Ammon's horn (tissue), 1 donor: Measurements from ENCODE around the gene HES2.
"Not testable (repeated sequence)": the region's sequence is repeated elsewhere in the genome, so short reads cannot be mapped to it uniquely, and the experiment has no call there.

Source experiments
- DNase-seq: peaks from one replicate; pipeline ENCODE4 v3.0.0-alpha.2; 2016; ENCODE audit warnings: low spot score

Gene HES2

DNA sequence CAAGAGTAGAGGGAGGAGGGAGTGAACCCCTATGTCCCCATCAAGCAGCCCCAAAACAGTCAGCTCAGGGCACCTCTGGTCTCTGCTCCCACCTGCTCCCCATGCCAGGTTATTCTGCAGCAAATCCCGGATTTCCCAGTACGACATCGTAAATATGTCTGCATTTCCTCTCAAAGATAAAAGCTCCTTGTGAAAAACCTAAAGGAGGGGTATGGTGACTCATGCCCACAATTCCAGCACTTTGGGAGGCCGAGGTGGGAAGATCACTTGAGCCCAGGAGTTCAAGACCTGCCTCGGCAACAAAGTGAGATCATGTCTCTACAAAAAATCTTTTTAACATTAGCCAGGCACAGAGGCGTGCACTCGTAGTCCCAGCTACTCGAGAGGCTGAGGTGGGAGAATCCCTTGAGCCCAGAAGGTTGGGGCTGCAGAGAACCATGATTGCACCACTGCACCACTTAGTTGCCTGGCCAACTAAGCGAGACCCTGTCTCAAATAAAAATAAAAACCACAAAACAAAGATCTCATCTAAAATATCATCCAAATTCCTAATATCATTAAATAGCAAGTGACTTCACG is 33.3 kb downstream of the HES2 start:
- no peak for DNase-seq

DNA sequence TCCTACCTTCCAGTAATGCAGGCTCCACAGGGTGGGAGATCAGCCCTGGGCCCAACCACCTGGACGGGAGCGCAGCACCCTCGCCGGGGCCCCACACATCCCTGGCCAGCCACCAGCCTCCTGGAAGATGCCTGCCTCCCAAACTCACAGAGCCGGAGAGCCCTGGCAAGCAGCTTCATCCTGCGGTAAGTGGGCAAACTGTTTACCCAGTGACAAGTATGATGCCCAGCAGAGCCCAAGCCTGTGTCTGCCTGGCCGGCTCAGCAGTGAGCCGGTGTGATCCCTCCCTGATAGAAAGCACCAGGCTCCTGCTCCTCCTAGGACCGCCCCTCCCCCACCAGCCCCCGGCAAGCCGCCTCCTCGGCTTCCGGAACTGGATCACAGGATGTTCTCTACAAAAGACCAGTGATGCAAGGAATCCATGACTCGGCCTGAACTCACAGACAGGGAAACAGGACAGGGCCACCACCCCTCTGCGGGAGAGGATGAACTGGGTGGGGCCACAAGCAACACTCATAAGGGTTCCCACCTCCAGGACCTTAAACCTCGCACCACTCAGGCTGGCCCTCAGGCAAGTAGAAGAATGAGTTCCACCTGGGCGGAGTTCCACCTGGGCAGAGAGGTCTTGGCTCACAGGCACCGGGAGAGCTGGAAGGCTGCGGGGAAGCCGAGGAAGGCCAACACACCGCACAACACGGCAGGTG is 34.1 kb downstream of the HES2 start:
- DNase-seq: peak; percentile 57

DNA sequence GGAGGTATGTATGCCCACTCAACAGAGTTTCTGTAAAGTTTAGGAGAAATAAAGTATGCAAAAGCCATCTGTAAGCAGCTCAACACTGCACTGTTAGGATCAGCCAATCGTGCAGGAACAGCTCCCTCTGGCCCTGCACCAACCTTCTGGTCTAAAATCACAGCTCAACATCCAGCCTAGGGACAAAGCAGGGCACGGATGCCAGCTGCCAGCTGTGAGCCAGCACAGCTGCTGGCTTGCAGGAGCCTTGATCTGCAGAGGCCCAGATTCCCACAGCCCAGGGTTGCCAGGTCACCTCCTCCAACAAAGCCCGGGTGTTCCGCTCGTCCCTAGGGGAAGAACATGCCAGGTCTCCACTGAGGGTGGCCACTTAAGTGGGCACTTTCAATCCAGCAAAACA is 34.8 kb downstream of the HES2 start:
- peak; percentile 92 for DNase-seq

DNA sequence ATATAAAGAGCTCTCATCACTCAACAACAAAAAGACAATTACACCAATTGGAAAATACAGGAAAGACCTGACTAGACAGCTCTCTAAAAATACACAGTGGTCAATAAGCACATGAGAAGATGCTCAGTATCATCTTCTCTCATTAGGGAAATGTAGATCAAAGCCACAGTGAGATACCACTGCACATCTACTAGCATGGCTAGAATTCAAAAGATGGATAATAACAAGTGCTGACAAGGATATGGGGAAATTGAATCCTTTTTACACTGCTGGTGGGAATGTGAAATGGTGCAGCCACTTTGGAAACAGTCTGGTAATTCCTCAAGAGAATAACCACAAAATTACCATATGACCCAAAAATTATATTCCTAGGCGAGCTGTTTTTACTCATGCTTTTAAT is 35.6 kb downstream of the HES2 start:
- DNase-seq: no peak

DNA sequence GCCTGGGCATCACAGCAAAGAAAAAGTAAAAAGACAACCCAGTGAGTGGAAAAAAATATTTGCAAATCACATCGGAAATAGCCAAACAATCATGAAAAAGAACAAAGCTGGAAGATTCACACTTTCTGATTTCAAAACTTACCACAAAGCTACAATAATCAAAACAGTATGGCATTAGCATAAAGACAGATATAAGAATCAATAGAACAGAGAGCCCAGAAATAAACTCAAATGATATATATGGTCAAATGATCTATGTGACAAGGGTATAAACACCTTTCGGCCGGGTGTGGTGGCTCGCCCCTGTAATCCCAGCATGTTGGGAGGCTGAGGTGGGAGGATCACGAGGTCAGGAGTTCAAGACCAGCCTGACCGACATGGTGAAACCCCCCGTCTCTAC is 39.7 kb downstream of the HES2 start:
- DNase-seq: no peak

DNA sequence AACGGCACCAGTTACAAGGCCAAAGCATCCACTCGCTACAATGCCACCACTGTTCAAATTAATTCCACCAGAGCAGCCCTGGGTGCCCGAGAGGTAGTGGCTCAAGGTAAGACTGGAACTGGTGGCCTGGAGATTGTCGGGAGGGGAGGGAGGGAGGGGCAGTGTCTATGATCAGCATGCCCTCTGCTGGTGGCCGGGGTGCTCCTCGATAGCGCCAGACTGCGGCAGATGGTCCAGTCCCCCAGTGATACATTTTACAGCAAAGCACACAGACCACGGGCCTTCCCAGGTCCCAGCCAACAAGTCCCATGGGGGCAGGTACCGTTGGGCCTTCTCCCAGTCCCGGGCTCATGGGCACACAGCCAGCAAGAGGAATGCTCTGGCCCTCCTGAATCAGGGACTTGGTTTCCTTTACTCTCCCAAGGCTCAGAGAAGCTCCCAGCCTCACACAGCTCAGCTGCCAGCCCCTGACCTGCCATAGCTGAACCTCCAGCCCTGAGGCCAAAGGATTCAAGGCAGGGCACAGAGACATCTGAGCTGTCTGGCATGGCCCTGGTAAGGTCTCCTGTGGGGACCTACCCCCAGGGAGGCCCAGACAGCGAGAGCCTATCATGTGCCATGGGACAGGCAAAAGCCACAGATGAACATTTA is 41.5 kb downstream of the HES2 start:
- DNase-seq: no peak

DNA sequence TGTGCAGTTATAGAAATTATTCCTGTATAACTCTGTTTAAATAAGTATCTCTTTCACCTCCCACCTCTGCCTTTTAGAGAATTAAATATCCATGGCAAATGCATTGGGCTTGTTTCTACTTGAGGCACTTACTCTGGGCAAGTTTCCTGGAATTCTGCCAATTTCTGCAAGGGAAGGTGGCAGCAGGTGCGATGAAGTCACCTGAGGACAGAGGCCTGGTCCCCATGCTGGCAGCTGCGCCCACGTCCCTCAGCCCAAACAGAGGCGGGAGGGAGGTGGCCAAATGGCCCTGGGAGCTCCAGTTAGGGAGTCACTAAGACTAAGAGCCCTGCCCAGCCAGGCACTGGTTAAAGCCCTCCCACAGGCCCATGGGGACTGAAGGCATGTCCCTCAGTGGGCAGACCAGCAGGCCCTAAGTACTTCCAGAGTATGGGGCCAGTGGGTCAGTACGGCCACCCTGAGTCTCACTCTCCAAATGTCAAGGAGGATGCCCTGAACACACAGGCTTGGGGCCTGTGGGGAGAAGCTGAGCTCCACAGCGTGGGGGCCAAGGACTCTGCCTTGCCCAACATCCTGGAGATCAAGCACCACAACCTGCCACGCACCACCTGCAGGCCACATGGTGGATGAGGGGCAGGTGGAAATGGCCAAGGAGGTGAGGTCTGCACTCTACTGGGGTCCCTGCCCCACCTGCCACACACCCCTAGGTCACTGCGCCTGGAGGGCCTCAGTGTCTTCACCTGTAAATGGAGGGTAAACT is 45.6 kb downstream of the HES2 start:
- no peak for DNase-seq

DNA sequence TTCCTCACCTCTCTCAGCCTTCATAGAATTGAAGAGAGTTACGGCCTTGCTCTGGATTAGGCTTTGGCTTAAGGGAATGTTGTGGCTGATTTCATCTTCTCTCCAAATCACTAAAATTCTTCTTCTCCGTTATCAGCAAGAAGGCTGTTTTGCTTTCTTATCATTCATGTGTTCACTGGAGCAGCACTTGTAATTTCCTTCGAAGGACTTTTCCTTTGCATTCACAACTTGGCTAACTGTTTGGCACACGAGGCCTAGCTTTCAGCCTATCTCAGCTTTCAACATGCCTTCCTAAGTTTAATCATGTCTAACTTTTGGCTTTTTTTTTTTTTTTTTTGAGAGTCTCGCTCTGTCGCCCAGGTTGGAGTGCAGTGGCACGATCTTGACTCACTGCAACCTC is 47.5 kb downstream of the HES2 start:
- DNase-seq: not testable (repeated sequence)

DNA sequence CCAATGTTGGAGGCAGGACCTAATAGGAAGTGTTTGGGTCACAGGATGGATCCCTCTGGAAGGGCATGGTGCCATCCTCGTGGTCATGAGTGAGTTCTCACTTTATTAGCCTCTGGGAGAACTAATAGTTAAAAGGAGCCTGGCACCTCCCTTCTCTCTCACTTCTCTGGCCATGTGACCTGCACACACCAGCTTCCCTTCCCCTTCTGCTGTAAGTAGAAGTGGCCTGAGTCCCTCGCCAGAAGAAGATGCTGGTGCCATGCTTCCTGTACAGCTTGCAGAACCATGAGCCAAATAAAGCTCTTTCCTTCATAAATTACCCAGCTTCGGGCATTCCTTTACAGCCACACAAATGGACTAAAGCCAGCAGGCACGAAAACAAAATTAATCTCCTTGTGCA is 49.7 kb downstream of the HES2 start:
- DNase-seq: no peak

DNA sequence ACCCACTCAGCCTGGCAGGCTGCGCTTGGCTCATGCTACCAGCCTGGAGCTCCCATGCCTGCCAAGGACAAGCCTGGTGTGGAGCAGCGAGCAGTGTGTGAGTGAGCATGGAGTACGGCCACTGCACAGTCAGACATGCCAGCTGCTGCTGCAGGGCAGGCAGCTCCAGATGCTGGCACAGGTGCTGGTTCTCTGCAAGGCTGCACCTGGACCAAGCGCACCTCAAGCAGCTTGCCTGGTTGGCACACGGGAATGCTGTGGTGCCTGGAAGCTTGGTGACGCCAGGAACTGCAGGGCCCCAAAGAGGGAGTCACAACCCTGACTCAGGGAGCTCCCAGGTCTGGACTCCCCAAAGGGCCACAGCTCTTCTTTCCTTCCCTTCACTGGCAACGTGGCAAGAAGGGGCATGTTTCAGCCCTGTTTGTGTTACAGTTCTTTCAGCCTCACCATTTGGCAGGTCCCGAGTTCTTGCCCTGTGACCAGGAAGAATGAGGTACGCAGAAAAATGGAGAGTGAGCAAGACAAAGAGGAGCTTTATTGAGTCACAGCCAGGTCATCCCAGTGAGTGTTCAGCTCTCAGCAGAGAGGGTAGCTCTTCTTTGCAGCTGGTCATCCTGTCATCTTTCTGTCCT is 52.2 kb downstream of the HES2 start:
- peak; percentile 70 for DNase-seq

DNA sequence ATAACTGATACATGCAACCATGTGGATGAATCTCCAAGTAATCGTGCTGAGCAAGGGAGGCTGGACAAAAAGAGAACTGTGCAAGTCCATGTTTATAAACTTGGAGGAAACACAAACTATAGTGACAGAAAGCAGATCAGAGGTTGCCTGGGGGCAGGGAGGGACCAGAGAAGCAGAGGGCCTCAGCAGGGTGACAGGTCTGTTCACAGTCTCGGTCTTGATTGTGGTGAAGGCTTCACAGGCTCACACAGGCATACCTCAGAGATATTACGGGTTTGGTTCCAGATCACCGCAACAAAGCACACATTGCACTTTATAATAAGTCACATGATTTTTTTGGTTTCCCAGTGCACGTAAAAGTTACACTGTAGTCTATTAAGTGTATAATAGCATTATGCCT is 54.7 kb downstream of the HES2 start:
- no peak for DNase-seq

DNA sequence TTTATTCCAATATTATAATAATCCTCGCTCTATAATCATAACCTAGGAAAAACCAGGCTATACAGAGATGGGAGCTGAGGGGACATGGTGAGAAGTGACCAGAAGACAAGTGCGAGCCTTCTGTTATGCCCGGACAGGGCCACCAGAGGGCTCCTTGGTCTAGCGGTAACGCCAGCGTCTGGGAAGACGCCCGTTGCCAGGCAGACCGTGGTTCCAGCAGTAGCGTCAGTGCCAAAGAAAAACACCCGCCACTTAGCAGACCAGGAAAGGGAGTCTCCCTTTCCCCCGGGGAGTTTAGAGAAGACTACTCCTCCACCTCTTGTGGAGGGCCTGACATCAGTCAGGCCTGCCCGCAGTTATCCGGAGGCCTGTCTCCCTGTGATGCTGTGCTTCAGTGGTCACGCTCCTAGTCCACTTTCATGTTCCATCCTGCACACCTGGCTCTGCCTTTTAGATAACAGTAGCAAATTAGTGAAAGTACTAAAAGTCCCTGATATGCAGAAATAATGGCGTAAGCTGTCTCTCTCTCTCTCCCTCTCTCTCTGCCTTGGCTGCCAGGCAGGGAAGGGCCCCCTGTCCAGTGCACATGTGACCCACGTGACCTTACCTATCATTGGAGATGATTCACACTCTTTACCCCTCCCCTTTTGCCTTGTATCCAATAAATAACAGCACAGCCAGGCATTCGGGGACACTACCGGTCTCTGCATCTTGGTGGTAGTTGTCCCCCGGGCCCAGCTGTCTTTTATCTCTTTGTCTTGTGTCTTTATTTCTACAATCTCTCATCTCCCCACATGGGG is 56.4 kb downstream of the HES2 start:
- DNase-seq: peak; percentile 62
